AG04449 (cell line): ENCODE data around the gene PLXNA3.

Experiments used
- CTCF ChIA-PET: fragments of 350-600 bp; formaldehyde crosslinking; extraction: SDS; loops from one replicate; lab custom pipeline; 2021; ENCODE audit warnings: antibody characterized with exemption; lab: Yijun Ruan, JAX
- POLR2A ChIA-PET: fragments of 400-600, 350-600 bp; formaldehyde crosslinking; extraction: SDS; loops from one replicate; lab custom pipeline; 2020; ENCODE audit warnings: antibody characterized with exemption, inconsistent platforms; lab: Yijun Ruan, JAX
- DNase-seq: peaks from one replicate; pipeline ENCODE4 v3.0.0-alpha.2; 2010; ENCODE audit warnings: low read depth, low spot score
- H3K4me3 ChIP-seq: 2 replicates; pipeline ENCODE4 v1.5.1; 2011; ENCODE audit warnings: low read depth, mild to moderate bottlenecking, control low read depth, low read length
- TF ChIP-seq, protein P1 (sequence below): IDR thresholded peaks from one replicate; pipeline ENCODE4 v1.5.1; 2011; ENCODE audit warnings: mild to moderate bottlenecking, moderate library complexity, low read length, control low read depth, inconsistent platforms; ENCODE audit not compliant: insufficient read depth; ENCODE audit errors: missing control alignments

Gene PLXNA3

DNA sequence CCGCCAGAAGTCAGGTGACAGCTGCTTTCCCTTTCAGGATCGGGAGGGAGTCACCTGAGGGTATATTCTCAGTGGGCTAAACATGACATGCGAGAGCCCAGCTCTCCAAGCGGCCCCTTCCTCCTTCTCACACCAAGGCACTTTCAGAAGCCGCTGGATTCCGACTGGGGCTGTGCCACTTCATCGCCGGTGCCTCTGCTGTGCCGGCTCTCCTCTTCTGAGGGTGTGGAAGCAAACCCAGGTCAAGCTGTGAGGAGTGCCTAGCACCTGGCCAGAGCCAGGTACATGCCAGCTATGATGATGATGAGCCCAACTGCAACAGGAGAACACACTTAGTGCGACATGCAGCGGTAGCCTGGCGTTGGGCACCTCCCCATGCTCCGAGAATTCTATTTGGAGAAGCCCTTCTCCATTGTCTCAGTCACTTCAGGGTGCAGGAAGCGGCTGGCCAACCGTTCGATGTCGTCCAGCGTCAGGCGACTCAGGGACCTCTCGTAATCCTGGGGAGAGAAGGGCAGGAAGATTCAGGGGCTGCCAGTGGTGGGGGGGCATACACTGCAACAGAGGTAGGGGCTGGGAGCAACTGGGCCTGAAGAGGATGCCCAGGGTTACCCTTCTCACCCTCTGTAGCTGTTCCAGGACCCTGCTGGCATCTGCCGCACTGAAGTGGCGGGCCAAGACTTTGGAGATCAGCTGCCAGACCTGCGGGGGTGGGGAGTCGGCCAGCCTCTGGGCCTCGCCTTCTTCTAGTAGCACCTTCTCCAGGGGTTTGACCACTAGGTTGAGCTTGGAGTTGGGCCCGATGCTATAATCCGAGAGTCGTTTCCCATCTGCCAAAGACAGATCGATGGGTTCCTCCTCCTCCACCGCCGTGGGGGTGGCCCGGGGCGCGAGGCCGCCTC lies 27.3 kb downstream of the PLXNA3 start:
- POLR2A ChIA-PET: interaction anchor here (0.6 to 1.1 kb wide), 4 partner anchors 12 to 87 kb away, joined by 3 read pairs; partner anchors contain the start of gene RPL10
- CTCF ChIA-PET: interaction anchor here (1.0 to 2.5 kb wide), 3 partner anchors 9 to 51 kb away, joined by 4 to 9 read pairs (median 5); no protein-coding TSS in a partner anchor
- TF ChIP-seq, protein P1, sequence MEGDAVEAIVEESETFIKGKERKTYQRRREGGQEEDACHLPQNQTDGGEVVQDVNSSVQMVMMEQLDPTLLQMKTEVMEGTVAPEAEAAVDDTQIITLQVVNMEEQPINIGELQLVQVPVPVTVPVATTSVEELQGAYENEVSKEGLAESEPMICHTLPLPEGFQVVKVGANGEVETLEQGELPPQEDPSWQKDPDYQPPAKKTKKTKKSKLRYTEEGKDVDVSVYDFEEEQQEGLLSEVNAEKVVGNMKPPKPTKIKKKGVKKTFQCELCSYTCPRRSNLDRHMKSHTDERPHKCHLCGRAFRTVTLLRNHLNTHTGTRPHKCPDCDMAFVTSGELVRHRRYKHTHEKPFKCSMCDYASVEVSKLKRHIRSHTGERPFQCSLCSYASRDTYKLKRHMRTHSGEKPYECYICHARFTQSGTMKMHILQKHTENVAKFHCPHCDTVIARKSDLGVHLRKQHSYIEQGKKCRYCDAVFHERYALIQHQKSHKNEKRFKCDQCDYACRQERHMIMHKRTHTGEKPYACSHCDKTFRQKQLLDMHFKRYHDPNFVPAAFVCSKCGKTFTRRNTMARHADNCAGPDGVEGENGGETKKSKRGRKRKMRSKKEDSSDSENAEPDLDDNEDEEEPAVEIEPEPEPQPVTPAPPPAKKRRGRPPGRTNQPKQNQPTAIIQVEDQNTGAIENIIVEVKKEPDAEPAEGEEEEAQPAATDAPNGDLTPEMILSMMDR: no peak
- H3K4me3 ChIP-seq: peak overlapping the region; percentile 63
- no peak for DNase-seq

DNA sequence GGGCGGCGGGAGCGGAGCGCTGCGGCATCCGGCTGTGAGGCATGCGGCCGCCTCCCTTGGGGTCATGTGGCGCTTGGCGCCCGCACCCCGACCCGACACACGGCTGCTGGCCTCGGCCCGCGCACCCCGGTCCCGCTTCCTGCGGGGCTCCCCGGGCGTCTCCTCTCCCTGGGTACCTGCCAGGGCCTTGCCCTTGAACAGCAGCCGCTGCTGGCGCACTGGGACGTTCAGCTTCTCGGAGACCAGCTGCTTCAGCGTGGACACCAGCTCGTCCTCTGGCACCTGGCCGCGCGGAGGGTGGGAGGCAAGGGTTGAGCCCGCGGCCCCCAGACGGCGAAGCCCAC lies 27.9 kb downstream of the PLXNA3 start:
- POLR2A ChIA-PET: interaction anchor here (0.6 to 1.1 kb wide), 3 partner anchors 20 to 88 kb away, joined by 3 read pairs; partner anchors contain the start of gene RPL10
- peak overlapping the region; percentile 63 for H3K4me3 ChIP-seq
- CTCF ChIA-PET: interaction anchor here (1.0 to 2.5 kb wide), 3 partner anchors 10 to 50 kb away, joined by 4 to 9 read pairs (median 5); no protein-coding TSS in a partner anchor
- no peak for DNase-seq
- TF ChIP-seq, protein P1: no peak

DNA sequence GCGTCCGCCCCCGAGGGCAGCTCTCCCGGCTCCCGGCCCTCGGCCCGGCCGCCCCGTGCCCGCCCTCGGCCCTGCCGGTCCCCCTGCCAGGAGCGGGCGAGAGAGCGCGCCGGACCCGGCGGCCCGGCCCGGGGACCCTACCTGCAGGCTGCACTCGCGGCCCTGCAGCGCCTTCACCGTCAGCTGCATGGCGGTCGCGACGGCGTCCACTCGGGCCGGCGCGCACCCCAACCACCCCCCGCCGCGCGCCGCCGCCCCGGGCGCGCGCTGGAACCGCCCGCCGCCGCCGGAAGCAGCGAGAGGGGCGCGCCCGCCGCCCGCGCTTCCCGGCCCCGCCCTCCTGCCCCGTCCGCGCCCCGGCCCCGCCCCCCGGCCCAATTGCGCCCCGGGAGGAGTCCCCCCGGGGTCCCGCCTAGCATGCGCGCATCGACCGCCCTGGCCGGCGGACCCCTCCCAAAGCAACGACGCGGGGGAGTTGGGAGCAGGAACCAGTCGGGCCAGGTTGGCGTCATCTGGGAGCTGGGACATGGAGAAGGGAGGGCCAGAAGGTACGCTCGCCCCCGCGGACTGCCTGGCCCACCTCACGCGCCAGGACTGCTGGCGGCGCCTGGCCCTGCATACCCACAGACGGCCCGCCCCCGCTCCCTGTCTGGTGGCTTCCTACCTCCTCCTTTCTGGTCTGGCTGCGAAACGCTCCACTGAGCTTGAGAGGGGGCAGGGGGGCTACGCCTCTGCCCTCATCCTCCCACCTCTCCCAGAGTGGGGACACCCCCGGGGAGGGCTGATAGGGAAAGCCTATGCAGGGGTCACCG lies 28.5 kb downstream of the PLXNA3 start, which contains the start of gene UBL4A:
UBL4A (minus strand) TSS at position 220 of the 812 bp plus-strand sequence; CDS start at position 189, 31 bp downstream.
- CTCF ChIA-PET: interaction anchor here (1.0 to 2.5 kb wide), 4 partner anchors 10 to 49 kb away, joined by 3 to 9 read pairs (median 4); no protein-coding TSS in a partner anchor
- POLR2A ChIA-PET: interaction anchor here (0.9 to 1.1 kb wide), 3 partner anchors 8 to 26 kb away, joined by 3 read pairs; partner anchors contain the start of gene LAGE3
- H3K4me3 ChIP-seq: peak within 1 kb of the TSS; percentile 63
- TF ChIP-seq, protein P1: no peak
- no peak for DNase-seq

DNA sequence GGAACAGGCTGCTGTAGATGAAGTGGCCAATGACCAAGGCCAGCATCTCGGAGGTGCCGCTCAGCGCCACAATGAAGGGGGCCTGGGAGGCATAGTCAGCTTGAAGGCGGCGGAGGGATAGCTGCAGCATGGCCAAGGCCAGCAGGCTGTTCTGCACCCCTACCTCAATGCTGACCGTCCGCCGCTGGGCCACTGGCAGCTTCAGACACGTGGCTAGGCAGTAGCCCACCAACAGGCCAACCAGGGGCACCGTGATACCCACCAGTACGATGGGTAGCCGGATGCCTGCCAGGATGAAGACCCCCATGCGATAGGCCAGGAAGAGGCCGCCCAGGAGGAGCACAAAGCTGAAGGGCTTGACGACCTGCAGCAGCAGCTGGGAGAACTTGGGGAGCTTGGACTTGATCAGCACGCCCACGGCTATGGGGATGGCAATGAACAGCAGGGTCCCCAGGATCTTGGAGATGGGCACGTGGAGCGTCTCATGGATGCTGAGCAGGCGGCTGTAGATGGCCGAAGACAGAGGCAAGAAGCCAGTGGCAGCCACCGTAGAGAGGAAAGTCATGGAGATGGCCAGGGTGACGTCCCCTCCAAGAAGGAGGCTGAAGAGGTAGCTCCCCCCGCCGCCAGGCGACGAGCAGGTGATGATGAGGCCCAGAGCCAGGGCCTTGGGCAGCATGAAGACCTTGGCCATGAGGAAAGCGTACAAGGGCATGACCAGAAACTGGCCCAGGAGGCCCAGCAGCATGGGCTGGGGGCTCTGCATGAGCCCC lies 29.6 kb downstream of the PLXNA3 start:
- CTCF ChIA-PET: interaction anchor here (1.0 to 2.5 kb wide), 3 partner anchors 11 to 54 kb away, joined by 3 to 9 read pairs (median 3); no protein-coding TSS in a partner anchor

More for the DNA sequence above, 29.6 kb downstream of the PLXNA3 start:
- TF ChIP-seq, protein P1: no peak
- DNase-seq: no peak
- POLR2A ChIA-PET: interaction anchor here (0.9 kb wide), 1 partner anchor 9 kb away, joined by 3 read pairs; the partner anchor contains the start of gene LAGE3
- no peak overlapping the region for H3K4me3 ChIP-seq
